LNCAP (cell line): ENCODE measurements around the gene KCNN3.

Source experiments
- TF ChIP-seq, protein P1 (sequence below): fragments of 450-650 bp; IDR thresholded peaks from 2 replicates; pipeline ENCODE4 v1.5.1; 2017; ENCODE audit warnings: mild to moderate bottlenecking

Gene KCNN3

GRCh38 chr1:154848983-154849382 is 21.1 kb downstream of the KCNN3 start:
- TF ChIP-seq, protein P1, sequence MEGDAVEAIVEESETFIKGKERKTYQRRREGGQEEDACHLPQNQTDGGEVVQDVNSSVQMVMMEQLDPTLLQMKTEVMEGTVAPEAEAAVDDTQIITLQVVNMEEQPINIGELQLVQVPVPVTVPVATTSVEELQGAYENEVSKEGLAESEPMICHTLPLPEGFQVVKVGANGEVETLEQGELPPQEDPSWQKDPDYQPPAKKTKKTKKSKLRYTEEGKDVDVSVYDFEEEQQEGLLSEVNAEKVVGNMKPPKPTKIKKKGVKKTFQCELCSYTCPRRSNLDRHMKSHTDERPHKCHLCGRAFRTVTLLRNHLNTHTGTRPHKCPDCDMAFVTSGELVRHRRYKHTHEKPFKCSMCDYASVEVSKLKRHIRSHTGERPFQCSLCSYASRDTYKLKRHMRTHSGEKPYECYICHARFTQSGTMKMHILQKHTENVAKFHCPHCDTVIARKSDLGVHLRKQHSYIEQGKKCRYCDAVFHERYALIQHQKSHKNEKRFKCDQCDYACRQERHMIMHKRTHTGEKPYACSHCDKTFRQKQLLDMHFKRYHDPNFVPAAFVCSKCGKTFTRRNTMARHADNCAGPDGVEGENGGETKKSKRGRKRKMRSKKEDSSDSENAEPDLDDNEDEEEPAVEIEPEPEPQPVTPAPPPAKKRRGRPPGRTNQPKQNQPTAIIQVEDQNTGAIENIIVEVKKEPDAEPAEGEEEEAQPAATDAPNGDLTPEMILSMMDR: no peak

DNA sequence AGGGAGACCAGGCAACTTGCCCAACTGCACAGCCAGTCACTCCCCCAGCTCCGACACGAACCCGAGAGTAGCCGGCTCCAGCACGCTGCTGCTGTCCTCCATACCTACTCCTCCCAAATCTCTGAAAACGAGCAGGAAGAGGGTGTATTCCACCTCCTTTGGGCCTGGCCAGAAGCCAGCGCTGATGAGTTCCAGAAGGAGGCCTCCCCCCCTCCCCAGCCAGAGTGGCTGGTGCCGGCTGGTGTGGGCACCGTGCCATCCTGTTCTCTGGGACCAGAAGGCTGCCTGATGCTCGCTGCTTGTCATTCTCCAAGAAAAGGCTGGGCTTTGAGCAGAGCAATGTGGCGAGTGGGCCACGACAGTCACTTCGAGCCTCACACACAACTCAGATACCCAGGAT is 22.2 kb downstream of the KCNN3 start:
- TF ChIP-seq, protein P1: no peak

DNA sequence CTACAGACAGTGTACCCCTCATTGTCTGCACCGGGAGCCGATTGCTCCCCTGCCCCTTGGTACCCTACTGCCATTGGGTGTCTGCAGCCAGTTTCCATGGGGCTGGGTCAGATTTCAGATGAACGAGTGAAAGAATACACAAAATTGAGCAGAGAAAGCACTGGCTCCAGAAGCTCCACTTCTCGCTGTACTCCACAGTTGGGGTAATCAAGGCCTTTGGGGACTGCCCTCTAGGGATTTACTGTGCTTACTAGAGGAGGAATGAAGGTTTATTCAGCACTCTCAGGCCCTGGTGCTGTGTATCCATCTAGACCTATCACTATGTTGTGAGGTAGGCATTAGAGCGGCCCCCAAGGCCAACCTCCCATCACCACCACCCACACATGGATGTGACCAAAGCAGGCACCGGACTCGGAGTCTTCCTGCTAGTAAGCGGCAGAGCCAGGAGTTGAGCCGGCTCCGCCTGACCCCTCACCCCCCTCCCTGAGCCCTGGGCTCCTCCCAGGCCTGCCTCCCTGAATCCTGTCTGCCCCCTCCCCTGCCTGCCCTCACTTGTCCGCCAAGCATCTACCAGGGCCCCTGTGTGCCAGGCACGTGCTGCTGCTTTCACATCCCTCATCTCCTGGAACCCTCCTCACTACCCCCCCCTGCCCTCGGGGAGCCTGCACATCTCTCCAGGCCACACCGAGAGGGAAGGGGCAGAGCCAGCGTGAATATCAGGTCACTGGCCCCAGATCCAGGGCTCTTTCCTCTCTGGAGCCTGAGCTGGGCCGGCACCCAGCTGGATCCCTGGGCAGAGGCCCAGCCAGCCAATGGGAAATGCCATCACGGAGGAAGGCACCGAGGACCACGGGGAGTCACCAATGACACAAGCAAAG is 23.3 kb downstream of the KCNN3 start:
- TF ChIP-seq, protein P1: no peak

DNA sequence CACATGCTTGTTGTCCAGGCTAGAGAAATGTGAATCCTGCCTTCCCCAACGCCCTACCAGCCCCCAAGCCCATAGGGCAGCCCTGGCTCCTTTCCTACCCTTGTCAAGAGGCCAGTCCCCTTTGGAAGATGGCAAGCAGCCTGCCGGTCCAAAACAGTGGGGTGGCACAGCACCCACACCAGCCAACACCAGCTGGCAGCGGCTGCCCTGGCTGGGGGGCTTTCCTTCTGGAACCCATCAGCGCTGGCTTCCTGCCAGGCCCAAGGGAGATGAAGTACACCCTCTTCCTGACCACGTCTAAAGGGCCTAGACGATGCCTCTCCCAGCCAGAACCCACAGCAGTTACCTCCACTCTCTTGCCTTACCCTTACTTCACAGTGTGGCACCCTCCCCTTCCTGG is 24.2 kb downstream of the KCNN3 start:
- TF ChIP-seq, protein P1: no peak

DNA sequence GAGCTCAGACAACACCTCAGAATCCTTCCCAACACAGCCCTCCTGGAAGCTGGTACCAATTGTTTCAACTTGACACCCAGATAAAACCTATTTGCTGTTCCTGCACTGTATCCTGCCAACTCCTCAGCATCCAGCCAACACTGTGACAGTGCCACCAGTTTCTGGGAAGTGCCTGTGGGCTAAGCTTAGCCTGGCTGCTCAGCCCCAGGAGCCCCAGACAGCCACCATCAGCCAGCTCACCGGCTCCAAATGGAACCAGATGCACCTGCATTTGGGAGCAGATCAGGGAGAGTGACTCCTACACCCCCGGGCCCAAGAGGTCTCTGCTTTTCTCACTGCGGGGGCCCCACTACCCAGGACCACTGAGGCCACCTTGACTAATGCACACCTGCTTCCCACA is 24.9 kb downstream of the KCNN3 start:
- TF ChIP-seq, protein P1: no peak

- TF ChIP-seq, protein P1: no peak
Observed at GRCh38 chr1:154844297-154844681, 25.8 kb downstream of the KCNN3 start.

- TF ChIP-seq, protein P1: no peak
Observed at GRCh38 chr1:154843636-154844296, 26.3 kb downstream of the KCNN3 start.
